ENCODE results near the gene ZMAT2.
"Not testable (repeated sequence)": the region's sequence is repeated elsewhere in the genome, so short reads cannot be mapped to it uniquely, and the experiment has no call there.

The ZMAT2 gene

DNA sequence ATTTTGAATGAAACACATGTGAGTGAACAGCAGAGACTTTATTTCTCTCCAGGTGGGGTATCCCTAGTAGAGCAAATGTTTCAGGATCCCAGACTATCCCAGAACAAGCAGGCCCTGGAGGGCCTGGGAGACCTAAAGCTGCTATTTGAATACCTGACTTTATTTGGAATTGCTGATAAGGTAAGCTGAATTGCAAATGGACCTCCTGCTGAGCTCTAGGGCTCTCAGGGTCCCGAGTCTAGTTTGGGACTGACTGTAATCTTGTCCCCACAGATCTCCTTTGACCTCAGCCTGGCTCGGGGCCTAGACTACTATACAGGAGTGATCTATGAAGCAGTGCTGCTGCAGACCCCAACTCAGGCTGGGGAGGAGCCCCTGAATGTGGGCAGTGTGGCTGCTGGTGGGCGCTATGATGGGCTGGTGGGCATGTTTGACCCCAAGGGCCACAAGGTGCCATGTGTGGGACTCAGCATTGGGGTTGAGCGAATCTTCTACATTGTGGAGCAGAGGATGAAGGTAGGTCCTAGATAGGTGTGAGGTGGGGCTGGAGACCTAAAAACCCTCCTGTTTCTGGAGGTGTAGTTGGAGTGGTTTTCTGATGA lies 3.3 kb upstream of the ZMAT2 start:
- ChIA-PET CTCF (interaction anchor here (1.4 kb wide), 1 partner anchor 62 kb away, joined by 3 read pairs; no protein-coding TSS in a partner anchor), POLR2A (no interaction called here)
- no peak for TF ChIP-seq CTCF (IDR thresholded peaks at IDR 0.05; ENCODE audit: insufficient read depth, low read length, missing control alignments)
- no peak for DNase-seq (ENCODE audit: low read depth, low spot score)
- no peak overlapping the region for H3K4me3 ChIP-seq (ENCODE audit: low read depth, low read length)

- H3K4me3 ChIP-seq (ENCODE audit: low read depth, low read length), result no peak overlapping the region
- TF ChIP-seq CTCF (IDR thresholded peaks at IDR 0.05; ENCODE audit: insufficient read depth, low read length, missing control alignments), result no peak
- CTCF ChIA-PET, result no interaction called here
- DNase-seq (ENCODE audit: low read depth, low spot score), result no peak
- POLR2A ChIA-PET, result no interaction called here
Measured at GRCh38 chr5:140707812-140708211, 7.6 kb downstream of the ZMAT2 start.

DNA sequence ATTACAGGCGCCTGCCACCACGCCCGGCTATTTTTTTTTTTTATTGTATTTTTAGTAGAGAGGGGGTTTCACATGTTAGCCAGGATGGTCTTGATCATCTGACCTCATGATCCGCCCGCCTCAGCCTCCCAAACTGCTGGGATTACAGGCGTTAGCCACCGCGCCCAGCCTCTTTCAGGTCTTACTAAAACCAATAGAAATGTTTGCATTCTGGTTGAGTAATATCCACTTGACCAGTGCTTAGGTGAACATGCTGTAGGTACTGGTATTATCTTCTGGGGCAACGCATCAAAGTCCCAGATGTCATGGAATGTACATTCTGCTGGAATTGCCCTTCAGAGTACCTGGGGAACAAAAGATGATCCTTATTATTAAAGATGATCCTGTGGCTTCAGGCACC lies 8.5 kb downstream of the ZMAT2 start:
- H3K4me3 ChIP-seq (ENCODE audit: low read depth, low read length); CTCF ChIA-PET; DNase-seq (ENCODE audit: low read depth, low spot score): not testable (repeated sequence)
- POLR2A ChIA-PET, result interaction anchor here (1.4 kb wide), 1 partner anchor 10 kb away, joined by 3 read pairs; no protein-coding TSS in a partner anchor

- TF ChIP-seq CTCF (IDR thresholded peaks at IDR 0.05; ENCODE audit: insufficient read depth, low read length, missing control alignments), result no peak
- CTCF ChIA-PET, result interaction anchor here (0.7 to 2.1 kb wide), 6 partner anchors 8 to 348 kb away, joined by 3 to 9 read pairs (median 3); no protein-coding TSS in a partner anchor
- POLR2A ChIA-PET, result interaction anchor here (1.1 to 2.3 kb wide), 3 partner anchors 11 to 154 kb away, joined by 4 to 8 read pairs (median 6); partner anchors contain the start of genes HARS1, HARS2, SRA1 and ZMAT2
- DNase-seq (ENCODE audit: low read depth, low spot score), result peak; percentile 94
- H3K4me3 ChIP-seq (ENCODE audit: low read depth, low read length), result peak overlapping the region; percentile 67
Measured at GRCh38 chr5:140710899-140711552, 10.8 kb downstream of the ZMAT2 start.

DNA sequence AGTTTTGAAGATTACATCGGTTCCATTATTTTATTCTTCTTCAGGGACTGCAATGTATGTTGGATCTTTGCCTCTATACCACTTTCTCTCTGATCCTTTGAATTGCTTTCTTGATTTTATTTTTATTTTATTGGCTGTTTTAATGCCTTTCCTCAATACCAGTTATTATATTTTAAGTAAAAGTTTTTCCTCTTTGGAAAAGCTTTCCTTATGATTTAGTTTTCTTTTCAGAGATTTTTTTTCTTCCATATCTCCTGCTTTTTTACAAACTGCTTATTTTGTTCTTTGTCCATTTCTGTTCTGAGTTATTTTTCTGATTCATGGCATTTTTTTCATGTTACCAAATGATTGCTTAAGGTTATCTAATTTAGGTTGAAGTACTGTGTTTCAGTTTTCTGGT lies 11.5 kb downstream of the ZMAT2 start:
- H3K4me3 ChIP-seq (ENCODE audit: low read depth, low read length), result no peak overlapping the region
- ChIA-PET POLR2A (interaction anchor here (1.1 to 1.8 kb wide), 2 partner anchors 21 to 154 kb away, joined by 4 to 6 read pairs; partner anchors contain the start of genes HARS1, HARS2 and SRA1), CTCF (interaction anchor here (0.9 to 2.1 kb wide), 2 partner anchors 8 to 348 kb away, joined by 3 to 9 read pairs; no protein-coding TSS in a partner anchor)
- no peak for TF ChIP-seq CTCF (IDR thresholded peaks at IDR 0.05; ENCODE audit: insufficient read depth, low read length, missing control alignments)
- DNase-seq (ENCODE audit: low read depth, low spot score), result no peak

DNA sequence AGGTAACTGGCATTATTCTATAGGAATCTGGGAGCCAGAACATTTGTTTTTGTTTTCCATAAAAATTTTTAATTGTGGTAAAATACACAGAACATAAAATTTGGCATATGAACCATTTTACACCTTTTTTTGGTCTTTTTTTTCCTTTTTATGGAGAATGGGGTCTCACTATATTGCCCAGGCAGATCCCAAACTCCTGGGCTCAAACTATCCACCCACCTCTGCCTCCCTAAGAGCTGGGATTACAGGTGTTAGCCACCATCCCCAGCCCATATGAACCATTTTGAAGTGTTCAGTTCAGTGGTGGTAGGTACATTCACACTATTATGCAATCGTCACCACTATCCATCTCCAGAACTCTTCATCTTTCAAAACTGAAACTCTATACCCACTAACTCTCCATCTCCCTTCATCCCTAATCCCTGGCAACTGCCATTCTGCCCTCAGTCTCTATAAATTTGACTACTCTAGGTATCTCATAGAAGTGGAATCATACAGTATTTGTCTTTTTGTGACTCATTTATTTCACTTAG lies 13.4 kb downstream of the ZMAT2 start:
- POLR2A ChIA-PET, result no interaction called here
- no peak for DNase-seq (ENCODE audit: low read depth, low spot score)
- no peak overlapping the region for H3K4me3 ChIP-seq (ENCODE audit: low read depth, low read length)
- CTCF ChIA-PET, result no interaction called here
- TF ChIP-seq CTCF (IDR thresholded peaks at IDR 0.05; ENCODE audit: insufficient read depth, low read length, missing control alignments), result no peak

GRCh38 chr5:140716238-140716637 lies 16.0 kb downstream of the ZMAT2 start:
- DNase-seq (ENCODE audit: low read depth, low spot score); H3K4me3 ChIP-seq (ENCODE audit: low read depth, low read length); POLR2A ChIA-PET: not testable (repeated sequence)
- CTCF ChIA-PET, result interaction anchor here (2.0 kb wide), 1 partner anchor 356 kb away, joined by 5 read pairs; the partner anchor contains the start of gene SLC4A9

Measured in AG04449 (cell line).